HL-60 (cell line): ENCODE results near the gene PHLDA1.

Source experiments
- POLR2AphosphoS5 ChIP-seq: IDR thresholded peaks from 2 replicates; pipeline ENCODE4 v1.6.1; 2012; ENCODE audit warnings: low read depth
- TF ChIP-seq, protein P1 (sequence below): IDR thresholded peaks from 2 replicates; pipeline ENCODE4 v1.6.1; 2012; ENCODE audit warnings: low read depth; ENCODE audit not compliant: insufficient replicate concordance
- TF ChIP-seq, protein P2 (sequence below): IDR thresholded peaks from one replicate; pipeline ENCODE4 v1.5.1; 2011; ENCODE audit warnings: low read length, control low read depth, inconsistent platforms; ENCODE audit not compliant: insufficient read depth

- TF ChIP-seq, protein P1, sequence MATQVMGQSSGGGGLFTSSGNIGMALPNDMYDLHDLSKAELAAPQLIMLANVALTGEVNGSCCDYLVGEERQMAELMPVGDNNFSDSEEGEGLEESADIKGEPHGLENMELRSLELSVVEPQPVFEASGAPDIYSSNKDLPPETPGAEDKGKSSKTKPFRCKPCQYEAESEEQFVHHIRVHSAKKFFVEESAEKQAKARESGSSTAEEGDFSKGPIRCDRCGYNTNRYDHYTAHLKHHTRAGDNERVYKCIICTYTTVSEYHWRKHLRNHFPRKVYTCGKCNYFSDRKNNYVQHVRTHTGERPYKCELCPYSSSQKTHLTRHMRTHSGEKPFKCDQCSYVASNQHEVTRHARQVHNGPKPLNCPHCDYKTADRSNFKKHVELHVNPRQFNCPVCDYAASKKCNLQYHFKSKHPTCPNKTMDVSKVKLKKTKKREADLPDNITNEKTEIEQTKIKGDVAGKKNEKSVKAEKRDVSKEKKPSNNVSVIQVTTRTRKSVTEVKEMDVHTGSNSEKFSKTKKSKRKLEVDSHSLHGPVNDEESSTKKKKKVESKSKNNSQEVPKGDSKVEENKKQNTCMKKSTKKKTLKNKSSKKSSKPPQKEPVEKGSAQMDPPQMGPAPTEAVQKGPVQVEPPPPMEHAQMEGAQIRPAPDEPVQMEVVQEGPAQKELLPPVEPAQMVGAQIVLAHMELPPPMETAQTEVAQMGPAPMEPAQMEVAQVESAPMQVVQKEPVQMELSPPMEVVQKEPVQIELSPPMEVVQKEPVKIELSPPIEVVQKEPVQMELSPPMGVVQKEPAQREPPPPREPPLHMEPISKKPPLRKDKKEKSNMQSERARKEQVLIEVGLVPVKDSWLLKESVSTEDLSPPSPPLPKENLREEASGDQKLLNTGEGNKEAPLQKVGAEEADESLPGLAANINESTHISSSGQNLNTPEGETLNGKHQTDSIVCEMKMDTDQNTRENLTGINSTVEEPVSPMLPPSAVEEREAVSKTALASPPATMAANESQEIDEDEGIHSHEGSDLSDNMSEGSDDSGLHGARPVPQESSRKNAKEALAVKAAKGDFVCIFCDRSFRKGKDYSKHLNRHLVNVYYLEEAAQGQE, result no peak
- no peak for TF ChIP-seq POLR2AphosphoS5
- TF ChIP-seq, protein P2, sequence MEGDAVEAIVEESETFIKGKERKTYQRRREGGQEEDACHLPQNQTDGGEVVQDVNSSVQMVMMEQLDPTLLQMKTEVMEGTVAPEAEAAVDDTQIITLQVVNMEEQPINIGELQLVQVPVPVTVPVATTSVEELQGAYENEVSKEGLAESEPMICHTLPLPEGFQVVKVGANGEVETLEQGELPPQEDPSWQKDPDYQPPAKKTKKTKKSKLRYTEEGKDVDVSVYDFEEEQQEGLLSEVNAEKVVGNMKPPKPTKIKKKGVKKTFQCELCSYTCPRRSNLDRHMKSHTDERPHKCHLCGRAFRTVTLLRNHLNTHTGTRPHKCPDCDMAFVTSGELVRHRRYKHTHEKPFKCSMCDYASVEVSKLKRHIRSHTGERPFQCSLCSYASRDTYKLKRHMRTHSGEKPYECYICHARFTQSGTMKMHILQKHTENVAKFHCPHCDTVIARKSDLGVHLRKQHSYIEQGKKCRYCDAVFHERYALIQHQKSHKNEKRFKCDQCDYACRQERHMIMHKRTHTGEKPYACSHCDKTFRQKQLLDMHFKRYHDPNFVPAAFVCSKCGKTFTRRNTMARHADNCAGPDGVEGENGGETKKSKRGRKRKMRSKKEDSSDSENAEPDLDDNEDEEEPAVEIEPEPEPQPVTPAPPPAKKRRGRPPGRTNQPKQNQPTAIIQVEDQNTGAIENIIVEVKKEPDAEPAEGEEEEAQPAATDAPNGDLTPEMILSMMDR, result no peak
These were observed 23.1 kb downstream of the PHLDA1 start for GRCh38 chr12:76008428-76008827.
